GM12865 (cell line): ENCODE data around the gene TMEM14A.
"Not testable (repeated sequence)": the region's sequence is repeated elsewhere in the genome, so short reads cannot be mapped to it uniquely, and the experiment has no call there.

Source experiments
- DNase-seq: peaks from one replicate; pipeline ENCODE4 v3.0.0; 2010; ENCODE audit warnings: low read depth
- H3K4me3 ChIP-seq: 2 replicates; pipeline ENCODE4 v1.5.1; 2011; ENCODE audit warnings: mild to moderate bottlenecking, low read depth, low read length, control low read depth
- CTCF ChIP-seq: IDR thresholded peaks from 2 replicates; pipeline ENCODE4 v1.5.1; 2011; ENCODE audit warnings: low read length, control low read depth, low read depth, inconsistent platforms; ENCODE audit not compliant: insufficient read depth; ENCODE audit errors: missing control alignments

TMEM14A gene

GRCh38 chr6:52672412-52673025, 1.6 kb downstream of the TMEM14A start:
- no peak for TF ChIP-seq CTCF
- H3K4me3 ChIP-seq, result no peak overlapping the region
- no peak for DNase-seq

- TF ChIP-seq CTCF, result no peak
- no peak for DNase-seq
- H3K4me3 ChIP-seq, result no peak overlapping the region
Observed at GRCh38 chr6:52674666-52675065, 3.8 kb downstream of the TMEM14A start.

GRCh38 chr6:52675372-52675771, 4.5 kb downstream of the TMEM14A start:
- TF ChIP-seq CTCF, result no peak
- DNase-seq, result no peak
- no peak overlapping the region for H3K4me3 ChIP-seq

GRCh38 chr6:52676631-52677030, 5.7 kb downstream of the TMEM14A start:
- DNase-seq, H3K4me3 ChIP-seq: not testable (repeated sequence)

- no peak for TF ChIP-seq CTCF
- no peak for DNase-seq
- H3K4me3 ChIP-seq, result no peak overlapping the region
Observed at GRCh38 chr6:52681416-52681815, 10.5 kb downstream of the TMEM14A start.

- DNase-seq, result no peak
- H3K4me3 ChIP-seq, result no peak overlapping the region
- TF ChIP-seq CTCF, result no peak
Observed at GRCh38 chr6:52686878-52687699, 16.2 kb downstream of the TMEM14A start.

- TF ChIP-seq CTCF, result no peak
- DNase-seq, result no peak
Observed at GRCh38 chr6:52689857-52690256, 18.9 kb downstream of the TMEM14A start.

More at GRCh38 chr6:52689857-52690256, 18.9 kb downstream of the TMEM14A start:
- H3K4me3 ChIP-seq, result no peak overlapping the region
